Gastroesophageal sphincter (tissue), 3 donors: ENCODE data around the gene DNPH1.

Experiments used
- CTCF ChIP-seq, 4 experiments: fragments of 200-600 bp in 2 of 4; fragments of 450-650 bp in 2 of 4; sonication (generic) in 1 of 4; IDR thresholded peaks; one replicate each; pipeline ENCODE4 v1.5.1; 2017 to 2019; ENCODE audit warnings: antibody characterized with exemption in 4 of 4, mild to moderate bottlenecking in 2 of 4, moderate library complexity in 2 of 4
- EP300 ChIP-seq: sonication (generic); formaldehyde crosslinking; IDR thresholded peaks from one replicate; pipeline ENCODE4 v1.6.1; 2017; ENCODE audit warnings: antibody characterized with exemption, mild to moderate bottlenecking
- POLR2A ChIP-seq, 2 donors: fragments of 450-650 bp; IDR thresholded peaks; one replicate each; pipeline ENCODE4 v1.6.1; 2017; ENCODE audit warnings: antibody characterized with exemption in 2 of 2, mild to moderate bottlenecking in 2 of 2, moderate library complexity in 1 of 2

GRCh38 chr6:43264599-43265145, 35.4 kb upstream of the DNPH1 start:
- TF ChIP-seq CTCF (IDR thresholded peaks at IDR 0.05) (no peak), POLR2A (IDR thresholded peaks at IDR 0.05) (no peak), EP300 (no peak)
